GM13977 (cell line): ENCODE data around the gene C20orf202.
A peak's percentile ranks its signal among the peaks of the same experiment; 100 is the strongest.

Experiments
- DNase-seq: peaks from one replicate; pipeline ENCODE4 v3.0.0; 2012; ENCODE audit warnings: low spot score
- CTCF ChIP-seq: IDR thresholded peaks from 2 replicates; pipeline ENCODE4 v1.5.1; 2012; ENCODE audit warnings: mild to moderate bottlenecking, control low read depth; ENCODE audit not compliant: insufficient read depth; ENCODE audit errors: extremely low read depth, missing control alignments
- in situ Hi-C: fragments of 300-500 bp; cut with MboI; formaldehyde crosslinking; loops from one replicate; pipeline ENCODE4 v1.12.0; 2022; ENCODE audit warnings: low sequenced_read_pairs, low pct_unique_long_range_greater_than_20kb, mixed read lengths, inconsistent platforms; ENCODE audit not compliant: unreplicated experiment

Gene C20orf202

GRCh38 chr20:1180949-1181348 is 22.3 kb upstream of the C20orf202 start:
- DNase-seq: no peak
- in situ Hi-C loops: no loop called here
- TF ChIP-seq CTCF: no peak

GRCh38 chr20:1182106-1182505 is 21.1 kb upstream of the C20orf202 start:
- in situ Hi-C loops: no loop called here
- no peak for TF ChIP-seq CTCF
- DNase-seq: no peak

GRCh38 chr20:1183153-1183552 is 20.1 kb upstream of the C20orf202 start:
- in situ Hi-C loops: no loop called here
- no peak for TF ChIP-seq CTCF
- DNase-seq: no peak

GRCh38 chr20:1184260-1184637 is 19.0 kb upstream of the C20orf202 start:
- no peak for TF ChIP-seq CTCF
- DNase-seq: no peak
- in situ Hi-C loops: no loop called here

GRCh38 chr20:1184638-1185315 is 18.5 kb upstream of the C20orf202 start, which contains the start of gene TMEM74B:
TMEM74B (minus strand) TSS chr20:1184981; CDS start chr20:1183801, 1,180 bp downstream.
- in situ Hi-C loops: no loop called here
- no peak for TF ChIP-seq CTCF
- no peak for DNase-seq

GRCh38 chr20:1185316-1185741 is 17.9 kb upstream of the C20orf202 start:
- peak; percentile 60 for DNase-seq
- in situ Hi-C loops: no loop called here
- TF ChIP-seq CTCF: no peak
